ENCODE measurements around the gene OR1E2.

- TF ChIP-seq POLR2AphosphoS5 (IDR thresholded peaks at IDR 0.05) = no peak
- no peak for TF ChIP-seq CTCF (IDR thresholded peaks at IDR 0.05)
- TF ChIP-seq EP300 (IDR thresholded peaks at IDR 0.05) = no peak
These were observed 46.3 kb upstream of the OR1E2 start for GRCh38 chr17:3479988-3480387.
